Dendritic cell treated with granulocyte-macrophage colony-stimulating factor and Interleukin-4, amounts not matched to agents 40 ng/mL and 50 ng/mL, for 4 days (primary cell): ENCODE measurements around the gene FBLN1.
"Not testable (repeated sequence)": the region's sequence is repeated elsewhere in the genome, so short reads cannot be mapped to it uniquely, and the experiment has no call there.

ENCODE experiments used
- H3K27ac Mint-ChIP-seq: one replicate; pipeline ENCODE4 v1.8.0; 2022; ENCODE audit warnings: mild to moderate bottlenecking, mixed read lengths
- H3K27me3 Mint-ChIP-seq: one replicate; pipeline ENCODE4 v1.8.0; 2022; ENCODE audit warnings: mild to moderate bottlenecking, mixed read lengths
- H3K36me3 Mint-ChIP-seq: one replicate; pipeline ENCODE4 v1.8.0; 2022; ENCODE audit warnings: low read depth, mixed read lengths
- H3K4me1 Mint-ChIP-seq: one replicate; pipeline ENCODE4 v1.8.0; 2022; ENCODE audit warnings: low read depth, mixed read lengths
- H3K4me3 Mint-ChIP-seq: one replicate; pipeline ENCODE4 v1.8.0; 2022; ENCODE audit warnings: mild to moderate bottlenecking, moderate library complexity, mixed read lengths
- H3K9me3 Mint-ChIP-seq: one replicate; pipeline ENCODE4 v1.8.0; 2022; ENCODE audit warnings: mixed read lengths
- intact Hi-C: fragments of 100-400 bp; cut with micrococcal nuclease; formaldehyde crosslinking; loops from one replicate; pipeline ENCODE4 v1.15.0; 2022

FBLN1 gene

DNA sequence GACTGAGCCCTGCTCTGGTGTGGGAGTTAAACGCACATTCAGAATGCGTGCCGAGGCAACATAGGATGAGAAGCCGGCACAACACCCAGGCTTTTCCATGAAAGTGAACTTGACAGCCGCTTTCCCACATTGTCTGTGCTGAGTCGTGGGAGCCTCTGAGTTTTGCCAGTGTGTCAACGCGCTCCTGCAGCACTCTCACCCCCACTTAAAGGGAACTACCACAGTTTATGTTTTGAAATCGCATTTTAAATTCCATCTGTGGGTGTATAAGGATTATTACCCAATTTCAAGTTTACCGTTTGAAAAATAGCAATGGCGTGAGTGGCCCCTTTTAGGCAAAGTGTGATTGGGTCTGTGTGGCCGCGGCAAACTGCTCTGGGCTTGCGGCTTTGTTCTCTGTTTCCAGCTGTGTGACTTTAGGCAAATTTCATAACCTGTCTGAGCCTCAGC, 81.5 kb downstream of the FBLN1 start:
- H3K4me1 Mint-ChIP-seq, result peaks cover 58% of the 10 kb centered on the region
- intact Hi-C loops, result no loop called here
- H3K27me3 Mint-ChIP-seq, result peaks cover 32% of the 10 kb centered on the region
- H3K36me3 Mint-ChIP-seq, result no peaks in the 10 kb centered on the region
- H3K9me3 Mint-ChIP-seq, result no peaks in the 10 kb centered on the region
- no peak overlapping the region for H3K27ac Mint-ChIP-seq
- H3K4me3 Mint-ChIP-seq, result no peak overlapping the region

DNA sequence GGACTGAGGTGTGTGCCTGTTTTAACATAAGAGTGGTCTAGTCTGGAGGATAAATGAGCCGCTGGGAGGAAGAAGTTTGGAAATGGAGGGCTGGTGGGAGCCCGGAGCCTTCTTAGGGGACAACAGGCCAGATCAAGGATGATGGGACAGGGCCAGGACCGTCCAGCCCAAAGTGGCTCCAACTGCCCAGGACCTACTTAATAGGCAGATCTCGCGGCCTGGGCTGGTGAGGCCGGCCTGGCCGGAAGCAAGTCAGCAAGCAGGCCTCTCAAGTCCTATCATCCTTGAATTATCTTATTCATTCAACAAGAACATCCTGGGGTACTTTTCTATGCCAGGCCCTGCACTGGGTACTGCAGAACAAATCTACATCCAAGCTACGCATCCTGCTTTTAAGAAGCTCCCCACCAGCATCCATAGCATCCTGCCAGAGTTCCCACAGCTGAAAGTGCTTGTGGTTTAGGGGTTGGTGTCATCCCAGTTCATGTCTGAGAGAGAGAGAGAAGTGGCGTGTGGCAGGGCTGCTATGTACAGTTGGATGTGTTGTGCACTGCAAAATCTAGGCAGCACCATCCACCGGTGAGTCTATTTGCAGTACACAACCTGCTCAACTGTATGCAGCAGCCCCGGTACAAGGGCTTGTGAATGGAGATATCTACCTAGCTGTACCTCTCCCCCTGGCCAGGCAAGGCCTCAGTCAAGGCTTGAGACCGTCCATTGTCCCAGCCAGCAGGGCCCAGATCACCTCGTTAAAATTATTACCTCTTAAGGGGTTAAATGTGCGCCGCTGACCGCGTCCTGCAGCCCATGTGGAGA, 82.1 kb downstream of the FBLN1 start:
- H3K36me3 Mint-ChIP-seq, result no peaks in the 10 kb centered on the region
- no peaks in the 10 kb centered on the region for H3K9me3 Mint-ChIP-seq
- no peak overlapping the region for H3K27ac Mint-ChIP-seq
- H3K4me1 Mint-ChIP-seq, result peaks cover 58% of the 10 kb centered on the region
- peaks cover 29% of the 10 kb centered on the region for H3K27me3 Mint-ChIP-seq
- intact Hi-C loops, result no loop called here
- no peak overlapping the region for H3K4me3 Mint-ChIP-seq

DNA sequence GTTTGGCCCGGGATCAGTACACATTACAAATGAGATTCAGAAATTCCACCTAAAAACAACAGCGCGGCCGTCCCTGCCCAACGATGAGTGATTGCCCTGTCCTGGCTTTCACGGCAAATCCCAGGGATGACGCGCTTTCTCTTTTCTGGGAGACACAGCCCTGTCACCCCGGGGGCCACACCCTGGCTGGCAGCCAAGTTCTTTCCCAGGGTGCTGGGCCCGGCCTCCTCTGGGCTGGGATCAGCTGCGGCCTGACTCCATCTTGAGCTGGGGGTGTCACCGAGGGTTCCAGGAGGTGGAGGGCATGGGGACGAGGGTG, 82.7 kb downstream of the FBLN1 start:
- Mint-ChIP-seq H3K27me3 (peaks cover 28% of the 10 kb centered on the region), H3K9me3 (no peaks in the 10 kb centered on the region), H3K27ac (no peak overlapping the region), H3K4me1 (peaks cover 58% of the 10 kb centered on the region), H3K4me3 (no peak overlapping the region), H3K36me3 (no peaks in the 10 kb centered on the region)
- intact Hi-C loops, result no loop called here

DNA sequence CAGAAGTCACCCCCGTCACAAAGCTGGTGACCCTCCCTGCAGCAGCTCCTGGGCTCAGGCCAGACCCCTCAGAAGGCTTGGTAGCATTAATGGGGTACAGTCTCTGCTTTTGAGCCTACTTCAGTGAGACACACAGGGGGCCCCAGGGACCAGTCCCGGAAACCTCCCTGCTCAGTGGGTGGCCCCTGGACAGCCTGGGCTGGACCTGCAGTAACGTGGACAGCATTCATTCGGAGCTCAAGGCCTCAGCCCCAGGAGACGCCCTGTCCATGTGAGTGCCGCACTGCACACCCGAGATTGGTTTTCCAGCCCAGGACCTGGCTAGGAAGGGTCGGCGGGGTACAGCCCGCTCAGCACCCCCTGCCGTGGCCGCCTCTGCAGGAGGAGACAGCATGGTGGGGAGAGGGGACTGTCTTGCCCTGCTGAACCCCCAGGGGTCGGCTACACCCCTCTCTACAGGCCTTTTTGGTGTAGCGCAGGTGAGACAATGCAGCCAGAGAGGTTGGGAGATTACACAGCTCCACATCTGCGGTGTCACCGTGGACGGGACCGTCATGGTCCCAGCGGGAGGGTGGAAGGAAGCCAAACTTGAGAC, 83.4 kb downstream of the FBLN1 start:
- Mint-ChIP-seq H3K9me3 (no peaks in the 10 kb centered on the region), H3K36me3 (no peaks in the 10 kb centered on the region), H3K27ac (no peak overlapping the region), H3K27me3 (peaks cover 30% of the 10 kb centered on the region), H3K4me3 (no peak overlapping the region), H3K4me1 (peaks cover 55% of the 10 kb centered on the region)
- intact Hi-C loops, result no loop called here

DNA sequence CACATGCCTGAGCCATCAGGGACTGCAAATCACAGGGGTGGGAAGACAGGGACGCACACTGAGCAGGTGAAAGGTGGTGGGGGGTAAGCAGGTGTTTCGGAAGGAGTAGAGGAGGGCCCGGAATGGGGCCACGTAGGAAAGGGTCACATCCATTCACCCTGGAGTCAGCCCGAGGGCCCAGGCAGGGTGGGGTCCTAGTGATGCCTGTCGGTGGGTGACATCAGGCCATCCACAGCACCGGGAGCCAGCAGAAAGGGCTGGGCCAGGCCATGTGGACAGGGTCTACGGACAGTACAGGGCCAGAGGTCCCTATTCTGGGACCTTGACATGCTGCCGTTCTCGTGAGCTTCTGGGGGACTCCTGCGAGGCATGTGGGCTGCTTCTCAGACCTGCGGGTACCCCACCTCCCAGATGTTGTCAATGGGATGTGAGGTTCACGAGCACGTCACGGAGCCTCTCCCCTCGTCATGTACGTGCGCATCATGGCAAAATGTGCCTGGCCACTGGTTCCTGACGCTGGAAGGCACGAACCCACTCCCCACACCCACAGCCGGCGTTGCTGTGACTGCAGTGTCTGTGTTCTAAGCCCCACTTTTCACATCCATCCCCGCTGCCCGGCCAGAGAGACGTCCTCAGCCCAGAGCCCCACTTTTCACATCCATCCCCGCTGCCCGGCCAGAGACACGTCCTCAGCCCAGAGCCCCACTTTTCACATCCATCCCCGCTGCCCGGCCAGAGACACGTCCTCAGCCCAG, 84.1 kb downstream of the FBLN1 start:
- H3K36me3 Mint-ChIP-seq, result no peaks in the 10 kb centered on the region
- H3K27me3 Mint-ChIP-seq, result peaks cover 32% of the 10 kb centered on the region

DNA sequence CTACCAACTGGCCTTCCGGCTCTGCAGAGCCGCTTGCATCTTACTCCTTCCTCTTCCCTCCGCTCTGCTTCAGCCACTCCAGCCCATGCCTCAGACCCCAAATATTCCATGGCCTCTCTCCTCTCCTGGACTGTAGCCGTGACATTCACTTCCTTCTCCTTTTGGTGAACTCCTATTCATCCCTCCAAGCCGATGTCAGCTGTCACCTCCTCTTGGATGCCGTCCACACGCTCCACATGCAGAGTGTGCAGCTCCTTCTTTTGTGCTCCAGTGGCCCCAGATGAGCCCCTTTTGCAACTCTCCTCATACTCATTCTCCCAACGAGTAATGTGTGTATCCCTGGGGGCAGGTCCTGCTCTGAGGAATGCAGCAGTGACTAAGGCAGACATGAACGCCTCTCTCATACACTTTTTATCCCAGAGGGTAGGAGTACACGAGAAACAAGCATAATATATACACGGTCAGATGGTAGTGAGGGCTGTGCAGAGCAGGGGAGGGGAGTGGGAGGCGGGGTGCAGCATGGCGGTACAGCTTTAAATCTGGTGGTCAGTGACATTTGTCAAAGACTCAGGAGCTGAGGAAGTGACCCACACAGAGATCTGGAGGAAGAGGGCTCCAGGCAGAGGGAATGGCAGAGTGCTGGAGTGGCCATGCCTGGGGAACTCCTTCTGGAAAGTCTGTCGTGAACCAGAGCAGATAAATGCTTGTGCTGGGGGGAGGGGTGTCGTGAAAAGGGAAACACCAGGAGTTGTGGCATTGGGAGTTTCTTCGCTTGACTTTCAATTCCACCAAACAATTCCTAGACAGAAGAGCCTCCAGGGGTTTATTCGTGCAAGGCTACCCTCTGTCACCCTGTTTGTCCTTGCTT, 85.2 kb downstream of the FBLN1 start:
- intact Hi-C loops, result no loop called here
- Mint-ChIP-seq H3K9me3 (peaks cover 10% of the 10 kb centered on the region), H3K27ac (peak overlapping the region; percentile 1), H3K4me3 (no peak overlapping the region), H3K36me3 (peaks cover 6% of the 10 kb centered on the region), H3K27me3 (peaks cover 28% of the 10 kb centered on the region), H3K4me1 (peaks cover 45% of the 10 kb centered on the region)

More for the DNA sequence above, 84.1 kb downstream of the FBLN1 start:
- peaks cover 47% of the 10 kb centered on the region for H3K4me1 Mint-ChIP-seq
- intact Hi-C loops, result no loop called here
- H3K9me3 Mint-ChIP-seq, result peaks cover 4% of the 10 kb centered on the region
- no peak overlapping the region for H3K27ac Mint-ChIP-seq
- H3K4me3 Mint-ChIP-seq, result no peak overlapping the region

DNA sequence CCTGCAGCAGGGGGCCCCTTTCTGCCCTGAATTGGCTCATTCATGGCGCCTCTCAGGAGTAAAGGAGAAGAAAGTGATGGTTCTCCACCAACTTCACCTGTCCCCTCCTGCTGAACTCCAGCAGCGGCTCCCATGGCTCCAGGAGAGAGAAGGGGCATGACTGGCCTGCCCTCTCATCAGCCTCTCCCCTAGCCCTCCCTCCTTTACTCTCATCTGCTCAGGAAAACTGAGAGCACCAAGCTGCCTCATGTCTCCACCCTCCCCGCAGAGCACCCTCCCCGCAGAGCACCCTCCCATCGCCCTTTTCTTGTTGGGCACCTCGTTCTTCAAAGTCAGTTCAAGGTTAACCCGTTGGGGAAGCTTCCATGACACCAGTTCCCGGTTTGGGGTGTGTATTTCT, 86.9 kb downstream of the FBLN1 start:
- Mint-ChIP-seq H3K36me3 (peaks cover 7% of the 10 kb centered on the region), H3K27ac (no peak overlapping the region), H3K27me3 (peaks cover 24% of the 10 kb centered on the region), H3K9me3 (peaks cover 14% of the 10 kb centered on the region), H3K4me1 (peaks cover 45% of the 10 kb centered on the region), H3K4me3 (no peak overlapping the region)
- intact Hi-C loops, result no loop called here

DNA sequence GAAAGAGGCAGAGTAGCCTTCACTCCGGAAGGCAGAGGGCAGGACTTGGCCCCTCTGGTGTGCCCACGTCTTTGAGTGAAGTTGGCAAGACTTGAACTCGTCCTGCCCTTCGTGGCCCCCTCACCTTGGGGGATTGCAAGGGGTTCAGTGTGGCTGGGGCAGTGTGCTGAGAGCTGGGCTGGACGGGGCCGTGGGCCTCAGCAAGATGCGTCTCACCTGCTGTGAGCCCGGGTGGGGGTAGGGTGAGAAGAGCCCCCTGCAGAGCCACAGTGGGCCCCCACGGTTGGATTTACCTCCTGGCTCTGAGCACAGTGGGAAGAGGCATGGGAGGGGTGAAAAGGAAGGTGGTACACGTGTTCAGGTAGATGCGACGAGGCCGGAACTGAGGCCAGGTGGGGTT, 87.6 kb downstream of the FBLN1 start:
- Mint-ChIP-seq H3K36me3 (peaks cover 7% of the 10 kb centered on the region), H3K4me1 (peaks cover 41% of the 10 kb centered on the region), H3K27me3 (peaks cover 24% of the 10 kb centered on the region), H3K4me3 (no peak overlapping the region), H3K27ac (peak overlapping the region; percentile 21), H3K9me3 (peaks cover 18% of the 10 kb centered on the region)
- intact Hi-C loops, result no loop called here

DNA sequence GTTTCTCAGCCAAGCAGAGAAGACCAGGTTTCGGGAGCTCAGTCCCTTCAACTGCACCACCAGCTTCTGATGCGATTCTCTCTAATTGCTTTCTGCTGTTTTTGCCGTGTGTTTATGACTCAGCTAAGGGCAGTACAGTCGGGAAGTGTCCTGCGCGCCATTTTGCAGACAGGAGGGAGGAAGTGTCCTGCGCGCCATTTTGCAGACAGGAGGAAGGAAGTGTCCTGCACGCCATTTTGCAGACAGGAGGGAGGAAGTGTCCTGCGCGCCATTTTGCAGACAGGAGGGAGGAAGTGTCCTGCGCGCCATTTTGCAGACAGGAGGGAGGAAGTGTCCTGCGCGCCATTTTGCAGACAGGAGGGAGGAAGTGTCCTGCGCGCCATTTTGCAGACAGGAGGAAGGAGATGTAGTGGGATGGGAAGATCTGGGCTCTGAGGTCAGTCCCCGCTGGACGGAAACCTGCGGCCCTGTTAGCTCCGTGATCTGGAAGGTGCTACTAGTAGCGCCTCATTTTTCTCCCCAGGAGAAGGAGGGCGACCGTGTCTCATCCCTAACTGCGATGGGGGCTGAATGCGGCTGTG, 89.0 kb downstream of the FBLN1 start:
- intact Hi-C loops, H3K4me3 Mint-ChIP-seq, H3K36me3 Mint-ChIP-seq, H3K27ac Mint-ChIP-seq: not testable (repeated sequence)
- peaks cover 18% of the 10 kb centered on the region for H3K9me3 Mint-ChIP-seq
- H3K4me1 Mint-ChIP-seq, result peaks cover 37% of the 10 kb centered on the region
- H3K27me3 Mint-ChIP-seq, result peaks cover 18% of the 10 kb centered on the region

DNA sequence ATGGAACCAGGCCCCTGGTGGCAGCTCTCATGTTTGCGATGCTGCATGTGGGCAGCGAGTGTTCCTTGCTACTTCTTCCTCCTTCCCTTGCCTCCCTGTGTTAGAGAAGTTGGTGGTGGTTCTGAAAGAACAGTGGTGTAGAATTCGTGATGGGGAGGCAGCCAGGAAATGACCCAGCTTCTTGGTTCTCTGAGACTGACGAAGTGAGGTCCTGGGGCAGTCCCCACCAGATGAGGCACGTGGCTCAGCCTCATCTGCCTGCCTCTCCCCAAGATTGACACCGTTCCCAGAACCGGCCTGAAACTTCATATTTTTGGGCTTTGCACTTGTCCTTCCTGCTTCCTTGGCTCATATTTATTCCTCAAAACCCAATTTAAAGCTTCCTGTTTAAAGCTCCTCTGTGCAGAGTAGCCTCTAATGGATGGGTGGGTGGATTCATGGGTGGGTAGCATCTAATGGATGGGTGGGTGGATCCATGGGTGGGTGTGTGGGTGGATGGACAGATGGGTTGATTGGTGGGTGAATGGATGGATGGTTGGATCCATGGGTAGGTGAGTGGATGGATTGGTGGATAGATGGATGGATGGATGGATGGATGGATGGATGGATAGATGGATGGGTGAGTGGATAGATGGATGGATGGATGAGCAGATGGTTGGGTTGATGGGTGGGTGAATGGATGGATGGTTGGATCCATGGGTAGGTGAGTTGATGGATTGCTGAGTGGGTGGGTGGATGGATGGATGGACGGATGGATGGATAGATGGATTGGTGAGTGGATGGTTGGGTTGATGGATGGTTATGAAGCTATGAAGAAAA, 91.6 kb downstream of the FBLN1 start:
- Mint-ChIP-seq H3K4me3 (no peak overlapping the region), H3K36me3 (peaks cover 7% of the 10 kb centered on the region), H3K9me3 (peaks cover 18% of the 10 kb centered on the region), H3K4me1 (peaks cover 22% of the 10 kb centered on the region), H3K27ac (no peak overlapping the region), H3K27me3 (peaks cover 13% of the 10 kb centered on the region)
- intact Hi-C loops, result no loop called here

DNA sequence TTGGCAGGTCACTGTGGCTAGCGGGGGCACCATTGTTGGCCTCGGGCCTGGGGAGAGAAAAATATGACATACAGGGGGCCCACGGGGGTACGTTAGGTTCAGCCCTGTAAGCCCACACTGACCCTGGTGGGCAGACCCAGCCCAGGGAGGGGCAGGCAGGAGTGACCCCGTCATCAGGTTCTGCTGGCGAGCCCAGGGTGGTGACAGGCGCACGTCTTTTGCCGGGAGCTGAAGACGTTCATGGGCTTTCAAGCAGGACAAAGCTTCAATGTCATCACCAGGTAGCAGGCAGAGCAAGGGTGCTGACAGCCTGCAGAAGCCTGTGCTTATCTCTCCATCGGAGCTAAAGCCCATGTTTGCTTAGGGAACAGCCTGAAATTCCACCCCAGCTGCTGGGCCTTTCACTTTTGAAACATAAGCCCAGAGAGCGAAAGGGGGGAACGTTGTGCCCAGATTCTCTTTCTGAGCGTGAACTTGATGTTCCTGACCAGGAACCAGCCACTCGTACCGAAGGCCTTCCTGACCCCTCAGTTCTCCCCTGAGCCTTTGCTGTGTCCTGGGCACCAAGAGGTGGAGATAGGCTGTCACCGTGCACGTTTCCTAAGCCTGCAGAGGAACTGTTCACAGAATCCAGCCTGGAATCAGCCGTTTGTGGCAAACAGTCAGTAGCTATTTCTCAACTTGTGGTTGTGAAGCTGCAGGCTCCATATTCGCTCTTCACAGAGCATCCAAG, 94.9 kb downstream of the FBLN1 start:
- intact Hi-C loops, result no loop called here
- Mint-ChIP-seq H3K4me1 (peaks cover 28% of the 10 kb centered on the region), H3K4me3 (no peak overlapping the region), H3K9me3 (peaks cover 11% of the 10 kb centered on the region), H3K27ac (no peak overlapping the region), H3K27me3 (peaks cover 8% of the 10 kb centered on the region), H3K36me3 (peaks cover 4% of the 10 kb centered on the region)

DNA sequence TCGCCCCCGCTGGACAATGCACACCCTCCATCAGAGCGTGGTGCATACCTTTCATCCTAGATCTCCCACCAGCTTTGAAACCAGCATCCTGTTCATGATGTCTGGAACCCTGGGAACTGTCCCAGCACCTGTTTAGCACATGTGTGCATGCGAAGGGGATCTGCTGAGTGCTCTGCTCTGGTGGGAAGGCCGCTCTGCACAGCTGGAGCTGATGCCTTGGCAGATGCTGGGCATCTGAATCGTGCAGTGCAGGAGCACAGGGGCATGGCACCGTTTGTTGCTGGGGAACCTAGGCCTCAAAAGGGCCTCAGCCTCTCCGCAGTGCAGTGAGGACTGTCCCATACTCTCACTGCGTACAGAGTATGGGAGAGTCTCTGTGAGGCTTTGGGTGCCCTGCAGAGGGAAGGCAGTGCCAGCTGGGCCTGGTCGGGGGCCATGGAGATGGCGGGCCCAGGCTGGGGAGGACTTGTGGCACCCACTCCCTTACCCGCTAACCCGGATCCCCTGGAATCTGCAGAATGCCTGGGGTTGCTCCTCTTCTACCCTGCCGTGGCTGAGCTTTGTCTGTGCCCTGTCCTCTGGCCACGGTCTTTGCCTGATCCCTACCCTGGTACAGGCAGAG, 96.0 kb downstream of the FBLN1 start:
- peaks cover 30% of the 10 kb centered on the region for H3K4me1 Mint-ChIP-seq
- peaks cover 8% of the 10 kb centered on the region for H3K9me3 Mint-ChIP-seq
- no peak overlapping the region for H3K27ac Mint-ChIP-seq
- intact Hi-C loops, result no loop called here
- peaks cover 8% of the 10 kb centered on the region for H3K27me3 Mint-ChIP-seq
- no peak overlapping the region for H3K4me3 Mint-ChIP-seq
- H3K36me3 Mint-ChIP-seq, result no peaks in the 10 kb centered on the region
